BLaER1 treated with 17β-estradiol and CSF1 and Interleukin-3, amounts not matched to agents 10 nM and 100 nM (cell line): ENCODE measurements around the gene ARID3B.

ENCODE experiments used
- H3K27ac ChIP-seq, 11 experiments: shearing (Covaris generic); formaldehyde crosslinking; 2 replicates each; pipeline ENCODE4 v1.8.1; 2022
- H3K27me3 ChIP-seq, 11 experiments: shearing (Covaris generic); formaldehyde crosslinking; 2 replicates each; pipeline ENCODE4 v1.8.1; 2022
- H3K36me3 ChIP-seq, 11 experiments: shearing (Covaris generic); formaldehyde crosslinking; 2 replicates each; pipeline ENCODE4 v1.8.1; 2022
- H3K4me1 ChIP-seq, 10 experiments: shearing (Covaris generic); formaldehyde crosslinking; 2 replicates each; pipeline ENCODE4 v1.8.1; 2022
- H3K4me2 ChIP-seq, 11 experiments: shearing (Covaris generic); formaldehyde crosslinking; 2 replicates each; pipeline ENCODE4 v1.8.1; 2022
- H3K4me3 ChIP-seq, 10 experiments: shearing (Covaris generic); formaldehyde crosslinking; 2 replicates each; pipeline ENCODE4 v1.8.1; 2022
- H3K9ac ChIP-seq, 11 experiments: shearing (Covaris generic); formaldehyde crosslinking; 2 replicates each; pipeline ENCODE4 v1.8.1; 2022
- H3K9me3 ChIP-seq, 11 experiments: shearing (Covaris generic); formaldehyde crosslinking; replicated peaks in 1 of 11; 2 replicates each; pipeline ENCODE4 v1.8.1; 2022
- H4K20me1 ChIP-seq, 11 experiments: shearing (Covaris generic); formaldehyde crosslinking; 2 replicates each; pipeline ENCODE4 v1.8.1; 2022
- Cebpa-rat ChIP-seq, 11 experiments: shearing (Covaris generic); IDR thresholded peaks; 2 replicates each; pipeline ENCODE4 v1.8.1; 2022

ARID3B gene

DNA sequence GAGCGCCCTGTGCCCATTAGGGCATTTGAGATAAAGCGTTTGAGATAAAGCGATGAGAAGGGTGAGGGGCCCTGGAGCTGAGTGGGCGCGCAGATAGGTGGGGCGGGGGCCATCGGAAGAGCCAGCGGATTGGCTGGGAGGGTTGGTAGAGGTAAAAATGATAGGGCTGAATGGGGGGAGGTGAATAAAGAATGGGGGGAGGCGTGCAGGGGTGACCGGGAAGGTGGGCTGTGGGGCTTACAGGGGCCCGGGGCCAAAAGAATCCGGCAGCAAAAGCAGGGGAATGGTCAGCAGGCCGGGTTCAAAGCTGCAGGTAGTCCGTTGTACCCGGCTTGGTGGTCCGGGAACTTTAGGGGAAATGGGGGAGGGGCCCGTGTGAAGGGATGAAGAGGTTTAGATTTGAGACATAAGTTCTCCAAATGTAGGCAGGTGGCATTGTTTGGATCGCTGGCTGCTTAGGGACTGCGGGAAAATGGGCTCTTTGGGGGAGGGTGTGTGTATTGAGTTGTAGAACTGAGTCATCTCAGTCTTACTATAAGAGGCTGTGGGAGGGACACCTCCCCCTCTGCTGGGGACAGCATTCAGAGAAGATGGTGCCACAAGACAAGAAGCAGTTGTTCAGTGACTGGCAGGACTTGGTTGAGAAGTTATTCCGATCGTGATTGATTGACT, 610 bp downstream of the ARID3B start:
- Histone ChIP-seq H3K4me3 (peak overlapping the region; percentile 79 to 96 (median 90)), H3K9ac (peak overlapping the region; percentile 74 to 90 (median 85)), H3K36me3 (peaks cover 0 to 15% (median 0%) of the 10 kb centered on the region in 11 experiments; a peak in 2 of 22 replicates), H3K27ac (peak overlapping the region; percentile 54 to 87 (median 77); a peak in 21 of 22 replicates), H4K20me1 (peaks cover 34 to 54% (median 48%) of the 10 kb centered on the region in 11 experiments), H3K4me1 (peaks cover 46 to 60% (median 53%) of the 10 kb centered on the region in 10 experiments), H3K4me2 (peak overlapping the region; percentile 89 to 99 (median 97)), H3K9me3 (no peaks in the 10 kb centered on the region), H3K27me3 (peaks cover 16 to 33% (median 25%) of the 10 kb centered on the region in 11 experiments)
- no peak for TF ChIP-seq Cebpa-rat (IDR thresholded peaks at IDR 0.05)

DNA sequence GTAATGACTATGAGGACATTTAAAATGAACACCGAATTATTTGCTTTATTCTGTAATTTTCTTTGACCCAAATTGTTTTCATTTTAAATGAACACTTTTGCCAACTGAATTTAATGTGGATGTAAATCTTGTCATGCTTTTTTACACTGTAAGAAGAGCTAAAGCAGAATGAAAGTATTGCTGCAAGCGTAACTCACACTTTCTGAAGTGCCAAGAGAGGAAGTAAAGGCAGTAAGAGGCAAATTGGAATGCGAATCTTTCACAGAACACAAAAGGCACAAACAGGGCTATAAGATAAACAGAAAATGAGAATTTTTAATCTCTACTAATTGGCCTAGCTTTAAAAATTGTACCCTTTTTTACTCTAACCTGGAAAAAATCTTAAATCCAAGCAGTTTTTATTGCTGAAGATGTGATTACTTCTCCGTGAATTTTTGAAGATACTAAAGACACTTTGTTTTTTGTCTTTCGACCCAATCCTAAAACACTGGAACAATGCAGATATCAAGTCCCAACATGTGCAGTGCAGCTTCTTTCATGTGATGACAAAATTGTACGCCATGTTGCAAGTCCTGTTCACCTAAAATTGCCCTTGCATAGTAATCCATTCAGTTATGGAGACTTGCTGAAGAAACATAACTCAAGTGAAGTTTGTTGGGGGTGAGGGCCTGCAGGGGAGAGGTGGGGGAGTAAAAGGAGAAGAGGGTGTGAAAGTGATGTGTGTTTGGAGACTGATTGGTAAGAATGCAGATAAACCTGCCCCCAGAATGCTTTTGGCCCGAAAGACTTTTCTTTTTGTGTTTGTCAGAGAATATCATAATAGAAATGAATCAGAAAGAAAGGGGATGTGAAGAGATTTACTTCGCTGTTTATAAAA, 1.4 kb downstream of the ARID3B start:
- peak overlapping the region in 2 of 11 experiments; percentile 87; a peak in 4 of 22 replicates for H3K27ac ChIP-seq
- H3K9me3 ChIP-seq, result no peaks in the 10 kb centered on the region
- H3K36me3 ChIP-seq, result peaks cover 0 to 16% (median 0%) of the 10 kb centered on the region in 11 experiments; a peak in 3 of 22 replicates
- peak overlapping the region; percentile 79 to 96 (median 90); a peak in 18 of 20 replicates for H3K4me3 ChIP-seq
- no peak for TF ChIP-seq Cebpa-rat (IDR thresholded peaks at IDR 0.05)
- H3K4me2 ChIP-seq, result peak overlapping the region; percentile 89 to 99 (median 97)
- H4K20me1 ChIP-seq, result peaks cover 41 to 61% (median 54%) of the 10 kb centered on the region in 11 experiments
- H3K9ac ChIP-seq, result peak overlapping the region in 7 of 11 experiments; percentile 17 to 88 (median 84); a peak in 9 of 22 replicates
- H3K27me3 ChIP-seq, result peaks cover 16 to 37% (median 25%) of the 10 kb centered on the region in 11 experiments
- peaks cover 49 to 68% (median 59%) of the 10 kb centered on the region in 10 experiments for H3K4me1 ChIP-seq

- Histone ChIP-seq H3K9ac (no peak overlapping the region), H3K4me2 (peak overlapping the region in 10 of 11 experiments; percentile 16 to 99 (median 96); a peak in 12 of 22 replicates), H3K27ac (no peak overlapping the region), H3K4me3 (no peak overlapping the region), H4K20me1 (peaks cover 47 to 67% (median 59%) of the 10 kb centered on the region in 11 experiments), H3K9me3 (no peaks in the 10 kb centered on the region), H3K4me1 (peaks cover 49 to 73% (median 62%) of the 10 kb centered on the region in 10 experiments), H3K27me3 (peaks cover 16 to 43% (median 25%) of the 10 kb centered on the region in 11 experiments), H3K36me3 (peaks cover 0 to 23% (median 0%) of the 10 kb centered on the region in 11 experiments; a peak in 6 of 22 replicates)
- no peak for TF ChIP-seq Cebpa-rat (IDR thresholded peaks at IDR 0.05)
Measured at GRCh38 chr15:74543043-74543422, 2.0 kb downstream of the ARID3B start.

DNA sequence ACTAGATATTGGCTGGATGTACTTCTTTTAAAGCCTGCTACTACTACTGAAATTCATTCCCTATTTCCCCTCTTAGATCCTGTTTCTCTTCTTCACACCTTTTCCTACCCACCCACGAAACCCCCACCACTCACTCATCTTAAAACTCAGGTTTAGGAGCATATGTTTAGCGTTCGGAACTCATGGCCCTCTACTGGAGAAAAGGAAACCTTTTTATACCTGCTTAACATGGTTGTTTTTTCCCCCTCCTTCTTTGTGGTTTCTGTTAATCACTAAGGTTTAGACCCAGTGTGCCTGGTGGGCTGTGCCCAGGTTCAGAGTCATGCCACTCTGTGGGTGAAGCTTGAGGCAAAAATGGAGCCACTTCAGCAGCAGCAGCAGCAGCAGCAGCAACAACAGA, 2.6 kb downstream of the ARID3B start:
- H3K4me2 ChIP-seq, result peak overlapping the region in 6 of 11 experiments; percentile 1 to 98 (median 56); a peak in 6 of 22 replicates
- no peak for TF ChIP-seq Cebpa-rat (IDR thresholded peaks at IDR 0.05)
- no peak overlapping the region for H3K9ac ChIP-seq
- H3K9me3 ChIP-seq, result no peaks in the 10 kb centered on the region
- H3K27ac ChIP-seq, result no peak overlapping the region
- no peak overlapping the region for H3K4me3 ChIP-seq
- peaks cover 16 to 48% (median 25%) of the 10 kb centered on the region in 11 experiments for H3K27me3 ChIP-seq
- H3K4me1 ChIP-seq, result peaks cover 49 to 75% (median 62%) of the 10 kb centered on the region in 10 experiments
- H3K36me3 ChIP-seq, result peaks cover 0 to 28% (median 1%) of the 10 kb centered on the region in 11 experiments; a peak in 6 of 22 replicates
- peaks cover 52 to 72% (median 65%) of the 10 kb centered on the region in 11 experiments for H4K20me1 ChIP-seq

DNA sequence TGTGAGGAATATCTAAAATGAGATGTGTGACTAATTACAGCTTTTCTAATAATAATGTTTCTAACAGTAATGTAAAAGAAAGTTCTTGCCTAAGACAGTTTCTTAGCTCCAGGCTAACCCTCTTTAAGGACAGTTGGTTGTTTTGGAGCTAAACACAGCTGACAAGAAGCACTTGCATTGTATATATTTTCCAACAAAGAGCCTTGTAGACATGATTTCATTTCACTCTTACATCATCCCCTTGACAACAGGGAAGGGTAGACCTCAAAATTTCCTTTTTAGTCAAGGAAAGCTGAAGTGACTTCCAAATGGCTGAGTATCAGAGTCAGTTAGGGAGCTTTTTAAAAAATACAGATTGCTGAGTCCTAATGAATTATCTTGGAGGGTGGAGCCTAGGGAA, 4.1 kb downstream of the ARID3B start:
- Histone ChIP-seq H3K9me3 (no peaks in the 10 kb centered on the region), H4K20me1 (peaks cover 54 to 87% (median 74%) of the 10 kb centered on the region in 11 experiments), H3K36me3 (peaks cover 0 to 42% (median 6%) of the 10 kb centered on the region in 11 experiments; a peak in 6 of 22 replicates), H3K4me2 (peak overlapping the region; percentile 69 to 88 (median 81); a peak in 20 of 22 replicates), H3K9ac (no peak overlapping the region), H3K27me3 (peaks cover 16 to 61% (median 25%) of the 10 kb centered on the region in 11 experiments), H3K27ac (no peak overlapping the region), H3K4me1 (peaks cover 39 to 62% (median 52%) of the 10 kb centered on the region in 10 experiments), H3K4me3 (no peak overlapping the region)
- no peak for TF ChIP-seq Cebpa-rat (IDR thresholded peaks at IDR 0.05)

DNA sequence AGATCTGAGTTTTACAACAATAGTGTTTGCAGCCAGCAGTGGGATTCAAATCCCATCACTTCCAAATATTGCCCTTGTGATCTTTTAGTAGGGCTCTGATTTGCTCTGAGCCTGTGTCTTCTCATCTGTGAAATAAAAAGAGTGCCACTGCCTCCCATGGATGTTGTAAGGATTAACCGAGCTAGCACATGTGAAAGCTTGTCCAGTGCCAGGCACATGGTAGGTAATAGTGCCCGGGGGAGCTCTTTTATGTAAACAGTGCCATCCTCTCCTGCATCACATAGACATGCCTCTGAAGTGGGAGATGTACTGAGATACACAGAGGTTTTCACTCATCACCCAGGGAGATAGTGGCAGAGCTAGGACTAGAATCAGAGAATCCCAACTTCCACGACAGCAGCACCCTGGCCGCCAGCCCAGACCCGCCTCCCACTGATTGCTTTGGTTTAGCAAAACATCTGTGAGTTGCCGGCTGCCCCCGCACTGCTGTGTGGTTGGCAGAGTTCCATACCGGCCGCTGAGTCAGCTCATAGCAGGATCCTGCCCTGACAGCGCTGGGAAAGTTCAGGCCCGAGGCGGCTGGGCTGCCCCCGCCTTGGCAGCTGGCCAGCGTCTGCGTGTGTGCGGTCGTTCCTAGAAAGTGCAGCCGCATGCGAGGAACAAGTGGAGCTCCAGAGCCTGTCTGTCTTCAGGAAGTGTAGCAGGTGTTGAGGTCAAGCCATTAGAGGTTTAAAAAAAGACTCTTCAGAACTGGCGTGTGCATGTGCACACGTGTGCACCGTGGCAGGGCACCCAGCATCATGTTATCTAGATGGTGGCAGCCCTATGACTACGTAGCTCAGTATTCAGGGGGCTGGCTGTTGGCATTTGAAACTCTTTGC, 5.0 kb downstream of the ARID3B start:
- Histone ChIP-seq H3K9ac (no peak overlapping the region), H3K36me3 (peaks cover 0 to 52% (median 13%) of the 10 kb centered on the region in 11 experiments; a peak in 11 of 22 replicates), H3K4me2 (peak overlapping the region; percentile 69 to 88 (median 81)), H4K20me1 (peaks cover 54 to 96% (median 74%) of the 10 kb centered on the region in 11 experiments), H3K27ac (peak overlapping the region in 1 of 11 experiments; percentile 10; a peak in 2 of 22 replicates), H3K9me3 (no peaks in the 10 kb centered on the region), H3K4me3 (0 out of 20 replicates have a peak overlapping the region, but pooled peaks of 1 of the 10 experiments have one; percentile 16), H3K4me1 (peaks cover 37 to 60% (median 50%) of the 10 kb centered on the region in 10 experiments), H3K27me3 (peaks cover 16 to 71% (median 25%) of the 10 kb centered on the region in 11 experiments)
- no peak for TF ChIP-seq Cebpa-rat (IDR thresholded peaks at IDR 0.05)

DNA sequence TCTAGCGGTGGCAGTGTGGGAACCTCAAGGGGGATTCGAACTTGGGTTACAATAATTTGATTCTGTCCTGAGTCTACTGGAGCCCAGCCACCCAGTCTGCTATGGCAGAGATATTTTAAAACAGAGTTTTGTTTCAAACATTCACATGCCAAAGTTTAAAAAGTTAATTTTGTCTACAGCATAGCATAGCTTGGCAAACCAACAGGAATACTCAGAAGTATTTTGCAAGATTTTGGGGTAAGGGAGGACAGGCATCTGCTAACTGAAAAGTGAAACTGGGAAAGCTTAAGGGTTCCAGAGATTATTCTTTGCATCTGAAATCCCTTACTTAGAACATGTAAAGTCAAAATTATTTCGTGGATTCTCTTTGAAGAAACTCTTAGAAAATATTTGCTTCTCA, 6.6 kb downstream of the ARID3B start:
- Histone ChIP-seq H3K9me3 (peaks cover 0 to 3% (median 0%) of the 10 kb centered on the region in 11 experiments; a peak in 1 of 22 replicates), H3K4me2 (peak overlapping the region in 6 of 11 experiments; percentile 0 to 81 (median 40); a peak in 8 of 22 replicates), H3K27me3 (peaks cover 7 to 77% (median 12%) of the 10 kb centered on the region in 11 experiments), H3K36me3 (peaks cover 0 to 67% (median 17%) of the 10 kb centered on the region in 11 experiments; a peak in 14 of 22 replicates), H3K4me3 (no peak overlapping the region), H3K27ac (no peak overlapping the region), H3K9ac (no peak overlapping the region), H3K4me1 (peaks cover 32 to 56% (median 47%) of the 10 kb centered on the region in 10 experiments), H4K20me1 (peaks cover 51 to 100% (median 62%) of the 10 kb centered on the region in 11 experiments)
- TF ChIP-seq Cebpa-rat (IDR thresholded peaks at IDR 0.05), result no peak
